GM18508 (cell line): ENCODE measurements around the gene OPCML.
"Not testable (repeated sequence)": the region's sequence is repeated elsewhere in the genome, so short reads cannot be mapped to it uniquely, and the experiment has no call there.

ENCODE experiments used
- ATAC-seq: cut with Tn5 transposase; IDR thresholded peaks from one replicate; pipeline ENCODE4 v1.9.1; 2021; ENCODE audit warnings: moderate number of reproducible peaks; ENCODE audit not compliant: insufficient read depth, unreplicated experiment

Gene OPCML

GRCh38 chr11:132395434-132395833, 1136.9 kb downstream of the OPCML start:
- no peak for ATAC-seq

DNA sequence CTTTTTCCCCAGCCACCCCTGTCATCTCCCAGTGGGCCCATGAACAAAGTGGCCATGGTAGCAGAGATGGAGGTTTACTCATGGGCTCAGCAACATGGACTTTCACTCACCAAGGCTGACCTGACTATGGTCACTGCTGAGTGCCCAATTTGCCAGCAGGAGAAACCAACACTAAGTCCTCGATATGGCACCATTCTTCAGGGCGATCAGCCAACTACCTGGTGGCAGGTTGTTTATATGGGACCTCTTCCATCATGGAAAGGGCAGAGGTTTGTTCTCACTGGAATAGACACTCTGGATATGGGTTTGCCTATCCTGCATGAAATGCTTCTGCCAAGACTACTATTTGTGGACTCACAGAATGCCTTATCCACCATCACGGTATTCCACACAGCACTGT, 1152.8 kb downstream of the OPCML start:
- ATAC-seq: no peak

- ATAC-seq: no peak
These were observed 1158.7 kb downstream of the OPCML start for GRCh38 chr11:132373405-132374143.

- ATAC-seq: not testable (repeated sequence)
These were observed 1162.2 kb downstream of the OPCML start for GRCh38 chr11:132370114-132370513.

DNA sequence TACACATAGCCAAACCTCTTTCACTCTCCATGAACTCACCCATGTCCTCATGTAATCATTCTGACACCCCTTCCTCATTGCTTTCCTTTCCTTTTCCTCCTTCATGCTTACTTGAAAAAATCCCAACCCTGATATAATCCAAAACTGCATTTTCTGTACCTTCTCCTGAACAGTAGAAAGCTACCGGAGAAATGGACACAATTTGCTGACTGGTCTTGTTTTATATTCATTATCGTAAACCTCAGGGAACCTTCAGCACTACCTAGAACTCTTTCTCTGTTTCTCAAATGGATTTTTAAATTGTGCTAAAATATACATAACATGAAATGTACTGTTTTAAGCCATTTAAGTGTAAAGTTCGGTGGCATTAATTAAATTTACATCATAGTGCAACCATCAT, 1165.0 kb downstream of the OPCML start:
- ATAC-seq: no peak

DNA sequence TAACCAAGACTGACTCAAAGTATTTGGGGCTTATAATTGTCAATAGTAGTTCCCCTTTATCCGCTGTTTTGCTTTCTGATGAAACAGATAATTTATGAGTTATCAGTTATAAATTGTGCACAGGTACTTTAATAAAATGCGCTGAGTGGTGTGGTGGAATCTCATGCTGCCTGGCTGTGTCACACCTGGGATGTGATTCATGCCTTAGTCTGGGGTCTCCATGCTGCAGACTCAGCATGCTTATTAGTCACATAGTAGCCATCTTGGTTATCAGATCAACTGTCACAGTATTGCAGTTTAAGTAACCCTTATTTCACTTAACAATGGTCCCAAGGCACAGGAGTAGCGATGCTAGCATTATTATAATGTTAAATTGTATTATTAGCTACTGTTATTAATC, 1166.7 kb downstream of the OPCML start:
- ATAC-seq: no peak
